ENCODE results near the gene MGAT4A.

GRCh38 chr2:98580656-98581284 lies 150.2 kb downstream of the MGAT4A start:
- TF ChIP-seq CTCF (IDR thresholded peaks at IDR 0.05) (no peak), POLR2A (IDR thresholded peaks at IDR 0.05) (no peak)
